22Rv1 (cell line): Measurements from ENCODE around the gene RHBDD3.

ENCODE experiments used
- ZFX ChIP-seq: fragments of 450-650 bp; IDR thresholded peaks from 2 replicates; pipeline ENCODE4 v1.6.1; 2017; ENCODE audit warnings: antibody characterized with exemption, borderline replicate concordance
- TF ChIP-seq, protein P1 (sequence below): fragments of 450-650 bp; IDR thresholded peaks from 2 replicates; pipeline ENCODE4 v1.5.1; 2017; ENCODE audit warnings: mild to moderate bottlenecking

DNA sequence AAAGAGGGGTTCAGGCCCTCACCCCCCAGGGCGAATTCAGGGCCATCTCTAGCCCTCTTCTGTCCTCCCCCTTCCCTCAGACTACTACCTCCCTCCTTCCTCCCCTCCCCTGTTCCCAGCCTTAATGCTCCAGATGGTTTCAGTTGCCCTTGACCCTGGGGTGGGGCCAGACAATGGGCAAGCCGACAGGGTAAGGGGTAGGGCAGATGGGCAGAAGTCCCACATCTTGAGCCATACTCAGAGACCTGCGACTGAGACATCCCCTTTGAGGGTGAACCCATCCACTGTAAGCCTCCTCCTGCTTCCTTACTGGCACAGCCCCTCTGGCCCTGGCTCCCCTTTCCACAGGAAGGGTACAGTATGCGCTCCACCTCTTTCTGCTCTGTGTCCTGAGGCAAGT lies 1.9 kb downstream of the RHBDD3 start:
- TF ChIP-seq, protein P1, sequence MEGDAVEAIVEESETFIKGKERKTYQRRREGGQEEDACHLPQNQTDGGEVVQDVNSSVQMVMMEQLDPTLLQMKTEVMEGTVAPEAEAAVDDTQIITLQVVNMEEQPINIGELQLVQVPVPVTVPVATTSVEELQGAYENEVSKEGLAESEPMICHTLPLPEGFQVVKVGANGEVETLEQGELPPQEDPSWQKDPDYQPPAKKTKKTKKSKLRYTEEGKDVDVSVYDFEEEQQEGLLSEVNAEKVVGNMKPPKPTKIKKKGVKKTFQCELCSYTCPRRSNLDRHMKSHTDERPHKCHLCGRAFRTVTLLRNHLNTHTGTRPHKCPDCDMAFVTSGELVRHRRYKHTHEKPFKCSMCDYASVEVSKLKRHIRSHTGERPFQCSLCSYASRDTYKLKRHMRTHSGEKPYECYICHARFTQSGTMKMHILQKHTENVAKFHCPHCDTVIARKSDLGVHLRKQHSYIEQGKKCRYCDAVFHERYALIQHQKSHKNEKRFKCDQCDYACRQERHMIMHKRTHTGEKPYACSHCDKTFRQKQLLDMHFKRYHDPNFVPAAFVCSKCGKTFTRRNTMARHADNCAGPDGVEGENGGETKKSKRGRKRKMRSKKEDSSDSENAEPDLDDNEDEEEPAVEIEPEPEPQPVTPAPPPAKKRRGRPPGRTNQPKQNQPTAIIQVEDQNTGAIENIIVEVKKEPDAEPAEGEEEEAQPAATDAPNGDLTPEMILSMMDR: no peak
- no peak for TF ChIP-seq ZFX
